Right lobe of liver (tissue), 4 donors: ENCODE data around the gene IER3IP1.

Source experiments
- CTCF ChIP-seq, 4 donors: fragments of 200-600 bp in 3 of 4; fragments of 450-650 bp in 1 of 4; IDR thresholded peaks; one replicate each; pipeline versions ENCODE4 v1.5.1 to v1.8.0; 2016 to 2022; ENCODE audit warnings: antibody characterized with exemption in 4 of 4, mild to moderate bottlenecking in 2 of 4
- POLR2A ChIP-seq: fragments of 450-650 bp; IDR thresholded peaks from one replicate; pipeline ENCODE4 v1.6.1; 2017; ENCODE audit warnings: antibody characterized with exemption, mild to moderate bottlenecking
- donor health status: DM: no; HTN: no; CAD: no.
- donor health status: DM: no; HTN: no; CAD: no.
- donor health status: DM: no; HTN: yes; CAD: no.

DNA sequence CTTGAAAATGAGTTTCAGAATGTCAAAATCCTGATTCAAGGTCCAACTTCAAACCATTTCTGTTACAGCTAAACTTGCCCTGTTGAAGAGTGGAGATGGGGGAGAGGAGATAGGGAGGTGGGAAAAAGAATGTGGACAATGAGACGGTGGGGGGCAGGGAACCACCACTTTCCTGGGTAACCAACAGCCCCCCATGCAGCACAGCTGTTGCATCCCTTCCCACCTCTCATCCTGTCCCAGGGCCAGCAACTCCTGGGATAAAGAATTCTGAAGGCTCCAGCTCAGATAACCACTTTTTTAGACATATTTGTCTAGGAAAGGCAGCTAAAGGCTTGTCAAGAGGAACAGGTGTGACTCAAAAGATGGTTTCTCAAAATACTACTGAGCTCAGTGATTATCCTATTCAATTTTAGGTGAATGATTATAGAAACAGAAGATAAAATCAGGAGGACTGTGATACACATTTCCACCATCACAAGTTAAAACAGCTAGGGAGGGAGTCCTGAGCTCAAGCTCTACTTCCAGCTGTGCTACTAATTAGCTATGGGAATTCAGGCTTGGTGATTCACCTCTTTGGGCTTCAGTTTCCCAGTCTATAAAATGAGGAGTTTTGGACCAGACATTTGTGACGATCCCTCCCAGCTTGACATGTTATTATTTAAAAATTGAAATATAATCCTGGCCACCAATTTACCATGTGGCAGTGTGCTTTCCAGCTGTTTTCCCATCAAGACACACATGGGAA is 62.2 kb downstream of the IER3IP1 start:
- TF ChIP-seq CTCF (IDR thresholded peaks at IDR 0.05) (no peak), POLR2A (no peak)
